GM18526 (cell line): ENCODE results near the gene IFI27L1.

Experiments used
- POLR2A ChIP-seq: IDR thresholded peaks from 3 replicates; pipeline ENCODE4 v1.6.1; 2011; ENCODE audit not compliant: insufficient read length; ENCODE audit errors: extremely low read depth

The IFI27L1 gene

GRCh38 chr14:94058674-94059138, 22.4 kb upstream of the IFI27L1 start:
- TF ChIP-seq POLR2A = no peak

GRCh38 chr14:94059998-94060397, 21.1 kb upstream of the IFI27L1 start:
- no peak for TF ChIP-seq POLR2A

GRCh38 chr14:94062344-94062940, 18.7 kb upstream of the IFI27L1 start:
- TF ChIP-seq POLR2A = no peak

GRCh38 chr14:94066089-94066676, 14.9 kb upstream of the IFI27L1 start:
- TF ChIP-seq POLR2A = no peak

GRCh38 chr14:94074534-94074933, 6.6 kb upstream of the IFI27L1 start:
- no peak for TF ChIP-seq POLR2A

GRCh38 chr14:94075008-94075407, 6.1 kb upstream of the IFI27L1 start:
- TF ChIP-seq POLR2A = no peak

- no peak for TF ChIP-seq POLR2A
Observed at GRCh38 chr14:94077111-94077821, 3.8 kb upstream of the IFI27L1 start.

GRCh38 chr14:94077823-94078222, 3.3 kb upstream of the IFI27L1 start:
- no peak for TF ChIP-seq POLR2A

- no peak for TF ChIP-seq POLR2A
Observed at GRCh38 chr14:94079891-94080620, 1.1 kb upstream of the IFI27L1 start.

GRCh38 chr14:94081386-94081820, 293 bp downstream of the IFI27L1 start:
- TF ChIP-seq POLR2A = no peak

- TF ChIP-seq POLR2A = no peak
Observed at GRCh38 chr14:94087891-94088290, 6.8 kb downstream of the IFI27L1 start.

GRCh38 chr14:94088516-94088915, 7.4 kb downstream of the IFI27L1 start:
- no peak for TF ChIP-seq POLR2A

GRCh38 chr14:94089479-94089878, 8.4 kb downstream of the IFI27L1 start:
- TF ChIP-seq POLR2A = no peak

- TF ChIP-seq POLR2A = no peak
Observed at GRCh38 chr14:94093418-94093817, 12.3 kb downstream of the IFI27L1 start.

- TF ChIP-seq POLR2A = no peak
Observed at GRCh38 chr14:94097091-94097490, 16.0 kb downstream of the IFI27L1 start.

- no peak for TF ChIP-seq POLR2A
Observed at GRCh38 chr14:94098326-94098992, 17.3 kb downstream of the IFI27L1 start.

GRCh38 chr14:94099006-94099405, 17.9 kb downstream of the IFI27L1 start:
- no peak for TF ChIP-seq POLR2A
